OCI-LY3 (cell line): Measurements from ENCODE around the gene PIEZO1.

Source experiments
- H2AFZ ChIP-seq: fragments of 200-600, 300-600 bp; shearing (Covaris generic); 2 replicates; pipeline ENCODE4 v1.6.0; 2014; ENCODE audit warnings: antibody characterized with exemption, low read depth, low read length
- H3K27ac ChIP-seq: fragments of 200-600, 300-600 bp; sonication (generic); 2 replicates; pipeline ENCODE4 v1.5.1; 2014; ENCODE audit warnings: mild to moderate bottlenecking, low read length, moderate library complexity, mixed read lengths
- H3K27me3 ChIP-seq: fragments of 200-600, 300-600 bp; sonication (generic); 2 replicates; pipeline ENCODE4 v1.6.1; 2014; ENCODE audit warnings: low read depth, low read length, mixed read lengths
- H3K36me3 ChIP-seq: fragments of 200-600, 300-600 bp; sonication (generic); replicated peaks from 2 replicates; pipeline ENCODE3; 2014; ENCODE audit warnings: low read depth, low read length, mixed read lengths
- H3K4me1 ChIP-seq: fragments of 300-600, 200-600 bp; sonication (generic); 2 replicates; pipeline ENCODE4 v1.6.1; 2014; ENCODE audit warnings: low read length, mixed read lengths
- H3K4me2 ChIP-seq: fragments of 200-600, 300-600 bp; sonication (generic); 2 replicates; pipeline ENCODE4 v1.6.1; 2014; ENCODE audit warnings: low read length, mixed read lengths
- H3K4me3 ChIP-seq: fragments of 300-600, 200-600 bp; sonication (generic); 2 replicates; pipeline ENCODE4 v1.5.1; 2014; ENCODE audit warnings: antibody characterized with exemption, mild to moderate bottlenecking, low read length, moderate library complexity
- H3K79me2 ChIP-seq: fragments of 300-600, 200-600 bp; shearing (Covaris generic); 2 replicates; pipeline ENCODE4 v1.6.1; 2014; ENCODE audit warnings: mild to moderate bottlenecking, low read length, mixed read lengths
- H3K9ac ChIP-seq: fragments of 300-600, 200-600 bp; shearing (Covaris generic); 2 replicates; pipeline ENCODE4 v1.6.0; 2014; ENCODE audit warnings: mild to moderate bottlenecking, low read length, moderate library complexity
- H3K9me3 ChIP-seq: fragments of 200-600, 300-600 bp; shearing (Covaris generic); 2 replicates; pipeline ENCODE4 v1.6.1; 2014; ENCODE audit warnings: low read length, mixed read lengths; ENCODE audit not compliant: insufficient read depth
- H4K20me1 ChIP-seq: fragments of 200-600, 300-600 bp; sonication (generic); 2 replicates; pipeline ENCODE4 v1.6.1; 2016; ENCODE audit warnings: low read length, mixed read lengths; ENCODE audit not compliant: insufficient read depth
- CTCF ChIP-seq: fragments of 200-600, 300-600 bp; sonication (generic); IDR thresholded peaks from 2 replicates; pipeline ENCODE4 v1.5.1; 2014; ENCODE audit warnings: antibody characterized with exemption, low read length, low read depth
- EZH2phosphoT487 ChIP-seq: fragments of 200-600 bp; shearing (Covaris generic); IDR thresholded peaks from 2 replicates; pipeline ENCODE4 v1.6.1; 2018; ENCODE audit warnings: antibody characterized with exemption, mixed run types, low read depth

The PIEZO1 gene

GRCh38 chr16:88737298-88738150 lies 47.5 kb downstream of the PIEZO1 start:
- peak; percentile 87 for TF ChIP-seq CTCF
- no peak for TF ChIP-seq EZH2phosphoT487
- H3K27me3 ChIP-seq: no peaks in the 10 kb centered on the region
- H3K9ac ChIP-seq: no peak overlapping the region
- peaks cover 8% of the 10 kb centered on the region for H3K4me1 ChIP-seq
- H3K4me3 ChIP-seq: no peak overlapping the region
- H4K20me1 ChIP-seq: peaks cover 17% of the 10 kb centered on the region; the same call in 1 of the 2 replicates
- H2AFZ ChIP-seq: no peak overlapping the region
- H3K79me2 ChIP-seq: no peaks in the 10 kb centered on the region
- no peaks in the 10 kb centered on the region for H3K9me3 ChIP-seq
- peak overlapping the region; percentile 38 for H3K4me2 ChIP-seq
- no peak overlapping the region for H3K27ac ChIP-seq
- H3K36me3 ChIP-seq: no peaks in the 10 kb centered on the region

- Histone ChIP-seq H3K9ac (no peak overlapping the region), H3K79me2 (no peaks in the 10 kb centered on the region), H3K4me2 (no peak overlapping the region), H3K4me1 (peaks cover 8% of the 10 kb centered on the region), H3K9me3 (no peaks in the 10 kb centered on the region), H3K36me3 (no peaks in the 10 kb centered on the region), H2AFZ (no peak overlapping the region), H3K27ac (no peak overlapping the region), H3K27me3 (no peaks in the 10 kb centered on the region), H4K20me1 (peaks cover 17% of the 10 kb centered on the region; the same call in 1 of the 2 replicates), H3K4me3 (no peak overlapping the region)
- TF ChIP-seq EZH2phosphoT487: no peak
- TF ChIP-seq CTCF: no peak
These were observed 48.5 kb downstream of the PIEZO1 start for GRCh38 chr16:88736496-88736895.

GRCh38 chr16:88736088-88736487 lies 48.9 kb downstream of the PIEZO1 start:
- H4K20me1 ChIP-seq: peaks cover 17% of the 10 kb centered on the region; the same call in 1 of the 2 replicates
- TF ChIP-seq CTCF (no peak), EZH2phosphoT487 (no peak)
- no peaks in the 10 kb centered on the region for H3K79me2 ChIP-seq
- H3K9ac ChIP-seq: no peak overlapping the region
- no peak overlapping the region for H3K27ac ChIP-seq
- H2AFZ ChIP-seq: no peak overlapping the region
- H3K4me2 ChIP-seq: no peak overlapping the region
- H3K9me3 ChIP-seq: no peaks in the 10 kb centered on the region
- H3K4me3 ChIP-seq: no peak overlapping the region
- peaks cover 8% of the 10 kb centered on the region for H3K4me1 ChIP-seq
- H3K36me3 ChIP-seq: no peaks in the 10 kb centered on the region
- no peaks in the 10 kb centered on the region for H3K27me3 ChIP-seq

GRCh38 chr16:88735616-88736015 lies 49.4 kb downstream of the PIEZO1 start:
- no peaks in the 10 kb centered on the region for H3K27me3 ChIP-seq
- no peak overlapping the region for H3K4me2 ChIP-seq
- no peaks in the 10 kb centered on the region for H3K79me2 ChIP-seq
- no peaks in the 10 kb centered on the region for H3K9me3 ChIP-seq
- peaks cover 17% of the 10 kb centered on the region; the same call in 1 of the 2 replicates for H4K20me1 ChIP-seq
- H2AFZ ChIP-seq: no peak overlapping the region
- H3K9ac ChIP-seq: no peak overlapping the region
- TF ChIP-seq CTCF: no peak
- no peak for TF ChIP-seq EZH2phosphoT487
- peaks cover 8% of the 10 kb centered on the region for H3K4me1 ChIP-seq
- peaks cover 3% of the 10 kb centered on the region for H3K36me3 ChIP-seq
- H3K4me3 ChIP-seq: no peak overlapping the region
- no peak overlapping the region for H3K27ac ChIP-seq
